HL-60 (cell line): ENCODE measurements around the gene DCAF10.

Source experiments
- DNase-seq, 2 experiments: peaks; one replicate each; pipeline ENCODE4 v3.0.0-alpha.2; 2010 to 2020; ENCODE audit warnings: low read depth in 1 of 2, low spot score in 1 of 2
- H3K27ac ChIP-seq: fragments of 250-450 bp; sonication (Bioruptor Pico); replicated peaks from 2 replicates; pipeline ENCODE4 v1.5.1; 2020; ENCODE audit warnings: mild to moderate bottlenecking, moderate library complexity
- H3K27me3 ChIP-seq: fragments of 250-450 bp; sonication (Bioruptor Pico); 2 replicates; pipeline ENCODE4 v1.5.1; 2021; ENCODE audit warnings: mild to moderate bottlenecking, moderate library complexity; ENCODE audit not compliant: insufficient read depth, poor library complexity, severe bottlenecking
- H3K4me3 ChIP-seq: replicated peaks from 2 replicates; pipeline ENCODE4 v1.5.1; 2011; ENCODE audit warnings: mild to moderate bottlenecking, control low read depth, low read length; ENCODE audit not compliant: insufficient read depth
- GABPA ChIP-seq: IDR thresholded peaks from 2 replicates; pipeline ENCODE4 v1.6.1; 2012; ENCODE audit warnings: low read depth
- POLR2AphosphoS5 ChIP-seq: IDR thresholded peaks from 2 replicates; pipeline ENCODE4 v1.6.1; 2012; ENCODE audit warnings: low read depth
- SPI1 ChIP-seq: IDR thresholded peaks from 2 replicates; pipeline ENCODE4 v1.6.1; 2012; ENCODE audit warnings: low read depth, mild to moderate bottlenecking, borderline replicate concordance
- TF ChIP-seq, protein P1 (sequence below): IDR thresholded peaks from 2 replicates; pipeline ENCODE4 v1.6.1; 2012; ENCODE audit warnings: low read depth; ENCODE audit not compliant: insufficient replicate concordance
- TF ChIP-seq, protein P2 (sequence below): IDR thresholded peaks from one replicate; pipeline ENCODE4 v1.5.1; 2011; ENCODE audit warnings: low read length, control low read depth, inconsistent platforms; ENCODE audit not compliant: insufficient read depth

Gene DCAF10

DNA sequence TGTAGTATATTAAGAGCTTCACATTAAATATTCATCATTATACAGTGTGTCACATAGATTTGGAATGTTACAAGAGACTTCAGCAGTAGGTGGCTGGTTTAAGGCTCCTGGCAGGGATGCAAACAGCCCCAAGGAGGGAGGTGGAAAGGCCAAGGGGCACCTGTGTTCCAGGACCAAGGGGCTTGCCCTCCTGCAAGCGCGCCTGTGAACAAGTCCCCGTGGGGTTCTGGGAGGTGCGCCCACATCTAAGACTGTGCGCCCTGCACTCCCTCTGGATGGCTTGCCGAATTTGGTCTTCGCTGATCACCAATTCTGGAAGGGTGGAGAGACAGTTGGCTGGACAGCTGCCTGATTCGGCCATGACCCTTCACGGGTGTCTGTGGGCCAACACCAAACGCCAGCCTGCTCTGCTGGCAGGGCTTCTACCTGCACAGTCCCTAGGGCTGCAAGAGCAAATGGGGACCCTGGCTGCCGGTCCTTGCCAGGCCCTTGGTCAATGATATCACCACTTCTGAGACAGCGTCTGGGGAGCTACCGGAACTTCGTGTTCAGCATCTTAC is 115.4 kb downstream of the DCAF10 start:
- no peak for DNase-seq
- H3K27ac ChIP-seq, result no peak overlapping the region
- no peaks in the 10 kb centered on the region for H3K27me3 ChIP-seq
- no peak for TF ChIP-seq GABPA
- no peak for TF ChIP-seq SPI1
- TF ChIP-seq POLR2AphosphoS5, result no peak
- TF ChIP-seq, protein P1, sequence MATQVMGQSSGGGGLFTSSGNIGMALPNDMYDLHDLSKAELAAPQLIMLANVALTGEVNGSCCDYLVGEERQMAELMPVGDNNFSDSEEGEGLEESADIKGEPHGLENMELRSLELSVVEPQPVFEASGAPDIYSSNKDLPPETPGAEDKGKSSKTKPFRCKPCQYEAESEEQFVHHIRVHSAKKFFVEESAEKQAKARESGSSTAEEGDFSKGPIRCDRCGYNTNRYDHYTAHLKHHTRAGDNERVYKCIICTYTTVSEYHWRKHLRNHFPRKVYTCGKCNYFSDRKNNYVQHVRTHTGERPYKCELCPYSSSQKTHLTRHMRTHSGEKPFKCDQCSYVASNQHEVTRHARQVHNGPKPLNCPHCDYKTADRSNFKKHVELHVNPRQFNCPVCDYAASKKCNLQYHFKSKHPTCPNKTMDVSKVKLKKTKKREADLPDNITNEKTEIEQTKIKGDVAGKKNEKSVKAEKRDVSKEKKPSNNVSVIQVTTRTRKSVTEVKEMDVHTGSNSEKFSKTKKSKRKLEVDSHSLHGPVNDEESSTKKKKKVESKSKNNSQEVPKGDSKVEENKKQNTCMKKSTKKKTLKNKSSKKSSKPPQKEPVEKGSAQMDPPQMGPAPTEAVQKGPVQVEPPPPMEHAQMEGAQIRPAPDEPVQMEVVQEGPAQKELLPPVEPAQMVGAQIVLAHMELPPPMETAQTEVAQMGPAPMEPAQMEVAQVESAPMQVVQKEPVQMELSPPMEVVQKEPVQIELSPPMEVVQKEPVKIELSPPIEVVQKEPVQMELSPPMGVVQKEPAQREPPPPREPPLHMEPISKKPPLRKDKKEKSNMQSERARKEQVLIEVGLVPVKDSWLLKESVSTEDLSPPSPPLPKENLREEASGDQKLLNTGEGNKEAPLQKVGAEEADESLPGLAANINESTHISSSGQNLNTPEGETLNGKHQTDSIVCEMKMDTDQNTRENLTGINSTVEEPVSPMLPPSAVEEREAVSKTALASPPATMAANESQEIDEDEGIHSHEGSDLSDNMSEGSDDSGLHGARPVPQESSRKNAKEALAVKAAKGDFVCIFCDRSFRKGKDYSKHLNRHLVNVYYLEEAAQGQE, result no peak
- TF ChIP-seq, protein P2, sequence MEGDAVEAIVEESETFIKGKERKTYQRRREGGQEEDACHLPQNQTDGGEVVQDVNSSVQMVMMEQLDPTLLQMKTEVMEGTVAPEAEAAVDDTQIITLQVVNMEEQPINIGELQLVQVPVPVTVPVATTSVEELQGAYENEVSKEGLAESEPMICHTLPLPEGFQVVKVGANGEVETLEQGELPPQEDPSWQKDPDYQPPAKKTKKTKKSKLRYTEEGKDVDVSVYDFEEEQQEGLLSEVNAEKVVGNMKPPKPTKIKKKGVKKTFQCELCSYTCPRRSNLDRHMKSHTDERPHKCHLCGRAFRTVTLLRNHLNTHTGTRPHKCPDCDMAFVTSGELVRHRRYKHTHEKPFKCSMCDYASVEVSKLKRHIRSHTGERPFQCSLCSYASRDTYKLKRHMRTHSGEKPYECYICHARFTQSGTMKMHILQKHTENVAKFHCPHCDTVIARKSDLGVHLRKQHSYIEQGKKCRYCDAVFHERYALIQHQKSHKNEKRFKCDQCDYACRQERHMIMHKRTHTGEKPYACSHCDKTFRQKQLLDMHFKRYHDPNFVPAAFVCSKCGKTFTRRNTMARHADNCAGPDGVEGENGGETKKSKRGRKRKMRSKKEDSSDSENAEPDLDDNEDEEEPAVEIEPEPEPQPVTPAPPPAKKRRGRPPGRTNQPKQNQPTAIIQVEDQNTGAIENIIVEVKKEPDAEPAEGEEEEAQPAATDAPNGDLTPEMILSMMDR, result no peak
- no peak overlapping the region for H3K4me3 ChIP-seq

DNA sequence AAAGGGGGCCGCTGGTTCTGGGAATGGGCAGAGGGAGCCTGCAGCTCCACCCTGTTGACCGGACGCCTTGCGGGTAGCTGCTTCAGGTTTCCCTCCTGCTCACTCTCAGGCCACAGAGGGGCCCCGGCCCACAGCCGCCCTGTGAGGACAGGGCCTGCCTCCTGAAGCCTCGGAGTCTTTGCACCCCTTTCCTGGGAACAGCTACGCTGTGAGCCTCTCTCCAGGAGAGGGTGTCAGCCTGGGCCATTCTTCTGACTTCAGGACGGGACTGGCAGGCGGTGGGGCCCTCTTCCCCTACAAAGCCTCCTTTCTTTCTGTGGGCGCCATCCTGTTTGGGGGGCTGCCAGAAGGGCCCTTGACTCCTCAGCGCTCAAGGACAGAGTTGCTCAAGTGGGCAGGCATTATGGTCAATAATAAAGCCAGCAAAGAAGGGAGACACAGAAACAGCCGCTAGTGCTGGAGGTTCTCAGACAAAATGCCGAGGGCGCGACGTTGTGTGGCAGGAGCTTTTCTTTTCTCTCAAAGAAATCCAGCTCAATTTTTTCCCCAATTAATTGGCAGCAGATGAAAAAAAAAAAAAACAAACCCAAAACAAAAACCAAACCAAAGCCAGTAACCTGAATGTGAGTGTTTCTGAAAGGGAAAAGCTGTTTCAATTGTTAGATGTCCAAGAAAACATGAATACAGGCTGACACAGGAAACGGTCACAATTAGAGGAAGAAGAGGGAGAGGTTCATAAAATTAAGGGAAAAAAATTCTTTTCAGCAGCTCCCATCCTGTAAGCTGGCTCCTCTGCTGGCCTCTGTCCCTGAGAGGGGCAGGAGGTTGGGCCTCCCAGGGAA is 116.1 kb downstream of the DCAF10 start:
- TF ChIP-seq, protein P2, result no peak
- TF ChIP-seq SPI1 (no peak), POLR2AphosphoS5 (no peak), GABPA (no peak)
- TF ChIP-seq, protein P1, result no peak
- no peak overlapping the region for H3K4me3 ChIP-seq
- no peak overlapping the region for H3K27ac ChIP-seq
- DNase-seq, result no peak
- H3K27me3 ChIP-seq, result no peaks in the 10 kb centered on the region
